Bronchial epithelial cell (primary cell): Measurements from ENCODE around the gene CCDC88B. TPM values are rescaled to one million over a fixed set of nuclear protein-coding genes. Genes with fewer than 3 reads are reported as not detected.

Source experiments
- DNase-seq: peaks from one replicate; pipeline ENCODE4 v3.0.0-alpha.2; 2010; ENCODE audit warnings: low read depth
- FAIRE-seq: peaks from 2 replicates; lab custom pipeline; 2011; peaks lifted over from hg19 to GRCh38; lab: Jason Lieb, UNC
- H3K27me3 ChIP-seq: 2 replicates; pipeline ENCODE4 v1.5.1; 2011; ENCODE audit warnings: low read length; ENCODE audit not compliant: control insufficient read depth, insufficient read depth
- H3K36me3 ChIP-seq: 2 replicates; pipeline ENCODE4 v1.5.1; 2011; ENCODE audit warnings: low read length; ENCODE audit not compliant: control insufficient read depth, insufficient read depth
- H3K4me3 ChIP-seq: 2 replicates; pipeline ENCODE4 v1.5.1; 2011; ENCODE audit warnings: mild to moderate bottlenecking, low read depth, low read length, control low read depth
- total RNA-seq: library from RNA; depleted of rRNA; stranded (reverse); fragments of >200 nt; gene quantifications from 2 replicates; pipeline ENCODE4 v1.2.1, GENCODE V29; 2014
- TF ChIP-seq, protein P1 (sequence below): IDR thresholded peaks from 2 replicates; pipeline ENCODE4 v1.5.1; 2011; ENCODE audit warnings: mild to moderate bottlenecking, moderate library complexity, low read length, control low read depth, inconsistent platforms; ENCODE audit not compliant: insufficient read depth, severe bottlenecking

Gene CCDC88B, protein sequence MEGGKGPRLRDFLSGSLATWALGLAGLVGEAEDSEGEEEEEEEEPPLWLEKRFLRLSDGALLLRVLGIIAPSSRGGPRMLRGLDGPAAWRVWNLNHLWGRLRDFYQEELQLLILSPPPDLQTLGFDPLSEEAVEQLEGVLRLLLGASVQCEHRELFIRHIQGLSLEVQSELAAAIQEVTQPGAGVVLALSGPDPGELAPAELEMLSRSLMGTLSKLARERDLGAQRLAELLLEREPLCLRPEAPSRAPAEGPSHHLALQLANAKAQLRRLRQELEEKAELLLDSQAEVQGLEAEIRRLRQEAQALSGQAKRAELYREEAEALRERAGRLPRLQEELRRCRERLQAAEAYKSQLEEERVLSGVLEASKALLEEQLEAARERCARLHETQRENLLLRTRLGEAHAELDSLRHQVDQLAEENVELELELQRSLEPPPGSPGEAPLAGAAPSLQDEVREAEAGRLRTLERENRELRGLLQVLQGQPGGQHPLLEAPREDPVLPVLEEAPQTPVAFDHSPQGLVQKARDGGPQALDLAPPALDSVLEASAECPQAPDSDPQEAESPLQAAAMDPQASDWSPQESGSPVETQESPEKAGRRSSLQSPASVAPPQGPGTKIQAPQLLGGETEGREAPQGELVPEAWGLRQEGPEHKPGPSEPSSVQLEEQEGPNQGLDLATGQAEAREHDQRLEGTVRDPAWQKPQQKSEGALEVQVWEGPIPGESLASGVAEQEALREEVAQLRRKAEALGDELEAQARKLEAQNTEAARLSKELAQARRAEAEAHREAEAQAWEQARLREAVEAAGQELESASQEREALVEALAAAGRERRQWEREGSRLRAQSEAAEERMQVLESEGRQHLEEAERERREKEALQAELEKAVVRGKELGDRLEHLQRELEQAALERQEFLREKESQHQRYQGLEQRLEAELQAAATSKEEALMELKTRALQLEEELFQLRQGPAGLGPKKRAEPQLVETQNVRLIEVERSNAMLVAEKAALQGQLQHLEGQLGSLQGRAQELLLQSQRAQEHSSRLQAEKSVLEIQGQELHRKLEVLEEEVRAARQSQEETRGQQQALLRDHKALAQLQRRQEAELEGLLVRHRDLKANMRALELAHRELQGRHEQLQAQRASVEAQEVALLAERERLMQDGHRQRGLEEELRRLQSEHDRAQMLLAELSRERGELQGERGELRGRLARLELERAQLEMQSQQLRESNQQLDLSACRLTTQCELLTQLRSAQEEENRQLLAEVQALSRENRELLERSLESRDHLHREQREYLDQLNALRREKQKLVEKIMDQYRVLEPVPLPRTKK (N-terminal part only)
- total RNA-seq = 2.9 TPM in 2 replicates

- TF ChIP-seq, protein P1, sequence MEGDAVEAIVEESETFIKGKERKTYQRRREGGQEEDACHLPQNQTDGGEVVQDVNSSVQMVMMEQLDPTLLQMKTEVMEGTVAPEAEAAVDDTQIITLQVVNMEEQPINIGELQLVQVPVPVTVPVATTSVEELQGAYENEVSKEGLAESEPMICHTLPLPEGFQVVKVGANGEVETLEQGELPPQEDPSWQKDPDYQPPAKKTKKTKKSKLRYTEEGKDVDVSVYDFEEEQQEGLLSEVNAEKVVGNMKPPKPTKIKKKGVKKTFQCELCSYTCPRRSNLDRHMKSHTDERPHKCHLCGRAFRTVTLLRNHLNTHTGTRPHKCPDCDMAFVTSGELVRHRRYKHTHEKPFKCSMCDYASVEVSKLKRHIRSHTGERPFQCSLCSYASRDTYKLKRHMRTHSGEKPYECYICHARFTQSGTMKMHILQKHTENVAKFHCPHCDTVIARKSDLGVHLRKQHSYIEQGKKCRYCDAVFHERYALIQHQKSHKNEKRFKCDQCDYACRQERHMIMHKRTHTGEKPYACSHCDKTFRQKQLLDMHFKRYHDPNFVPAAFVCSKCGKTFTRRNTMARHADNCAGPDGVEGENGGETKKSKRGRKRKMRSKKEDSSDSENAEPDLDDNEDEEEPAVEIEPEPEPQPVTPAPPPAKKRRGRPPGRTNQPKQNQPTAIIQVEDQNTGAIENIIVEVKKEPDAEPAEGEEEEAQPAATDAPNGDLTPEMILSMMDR = no peak
- DNase-seq = no peak
- H3K4me3 ChIP-seq = no peak within 1 kb of the TSS
- H3K27me3 ChIP-seq = no peaks in the 10 kb centered on the region
- no peak for FAIRE-seq
- no peaks in the 10 kb centered on the region for H3K36me3 ChIP-seq
Observed at GRCh38 chr11:64339754-64340408, at the start of gene CCDC88B. CCDC88B (plus strand) TSS chr11:64340204; CDS start chr11:64340267, 63 bp downstream.

- Histone ChIP-seq H3K4me3 (no peak overlapping the region), H3K27me3 (peaks cover 16% of the 10 kb centered on the region), H3K36me3 (no peaks in the 10 kb centered on the region)
- TF ChIP-seq, protein P1 = no peak
- DNase-seq = no peak
- FAIRE-seq = no peak
Observed at GRCh38 chr11:64290352-64291261, 49.4 kb upstream of the CCDC88B start.

DNA sequence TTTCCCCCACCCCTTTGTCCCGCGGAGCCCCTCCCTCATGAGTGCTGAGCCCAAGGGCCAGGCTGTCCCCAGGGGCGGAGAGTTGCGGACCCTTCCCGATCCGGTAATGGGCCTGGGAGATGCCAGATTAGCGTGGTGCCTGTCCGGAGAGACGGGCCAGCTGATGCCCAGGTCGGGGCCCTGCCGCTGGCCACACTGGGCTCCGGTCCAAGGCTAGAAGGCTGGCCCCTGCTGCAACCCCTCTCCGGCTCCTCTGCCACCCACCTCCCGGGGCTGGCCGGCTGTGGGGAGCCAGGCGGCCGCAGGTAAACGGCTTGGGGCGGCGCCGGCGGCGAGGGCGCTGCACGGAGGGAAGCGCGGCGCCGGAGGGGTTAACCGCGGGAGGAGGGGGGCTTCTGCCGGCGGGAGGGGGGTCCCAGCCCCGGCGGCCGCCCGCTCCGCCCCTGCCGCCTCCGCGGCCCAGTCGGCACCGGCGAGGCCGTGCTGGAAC is 48.7 kb upstream of the CCDC88B start, which contains the start of gene KCNK4:
Gene KCNK4 (plus strand): TSS at position 41 of the 490 bp plus-strand sequence. CDS start 1,717 bp downstream, outside the sequence.
- H3K27me3 ChIP-seq = peaks cover 16% of the 10 kb centered on the region
- peak within 1 kb of the TSS; percentile 18 for H3K4me3 ChIP-seq
- no peak for FAIRE-seq
- no peaks in the 10 kb centered on the region for H3K36me3 ChIP-seq
- DNase-seq = no peak
- TF ChIP-seq, protein P1 = no peak

DNA sequence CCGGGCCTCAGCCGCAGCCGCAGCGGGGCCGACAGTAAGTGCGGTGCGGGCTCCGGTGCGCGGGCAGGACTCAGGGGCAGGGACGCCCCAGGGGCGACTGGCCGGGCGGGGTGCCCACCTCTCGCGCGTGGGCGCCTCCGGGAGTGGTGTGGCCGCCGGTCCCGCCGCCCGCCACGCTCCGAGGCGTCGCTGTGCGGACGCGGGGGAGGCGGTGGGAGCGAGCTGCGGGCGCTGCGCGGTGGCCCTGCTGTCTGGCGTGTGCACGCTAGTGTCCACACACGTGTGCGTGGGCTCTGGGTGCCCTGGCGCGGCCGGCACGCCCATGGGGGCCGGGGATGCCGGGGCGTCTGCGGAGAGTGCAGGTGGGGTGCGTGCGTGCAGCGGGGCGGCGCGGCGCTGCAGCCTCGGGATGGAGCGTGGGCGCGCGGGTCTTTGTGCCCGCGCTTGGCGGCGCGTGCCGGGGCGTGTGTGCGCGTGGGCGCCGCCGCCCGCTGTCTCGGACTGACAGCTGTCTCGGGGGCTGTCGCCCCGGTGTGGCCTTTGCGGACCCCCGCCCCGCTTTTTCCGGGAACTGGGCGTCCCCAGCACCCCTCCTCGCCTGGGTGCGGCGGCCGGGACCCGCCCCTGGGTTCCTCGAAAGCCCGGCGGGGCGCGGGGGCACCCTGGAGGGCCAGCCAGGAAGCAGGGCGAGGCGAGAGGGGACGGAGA is 48.1 kb upstream of the CCDC88B start:
- TF ChIP-seq, protein P1 = no peak
- DNase-seq (no peak), FAIRE-seq (no peak)
- Histone ChIP-seq H3K36me3 (no peaks in the 10 kb centered on the region), H3K27me3 (peaks cover 20% of the 10 kb centered on the region), H3K4me3 (peak overlapping the region; percentile 18)
